ENCODE measurements around the gene NETO1.

DNA sequence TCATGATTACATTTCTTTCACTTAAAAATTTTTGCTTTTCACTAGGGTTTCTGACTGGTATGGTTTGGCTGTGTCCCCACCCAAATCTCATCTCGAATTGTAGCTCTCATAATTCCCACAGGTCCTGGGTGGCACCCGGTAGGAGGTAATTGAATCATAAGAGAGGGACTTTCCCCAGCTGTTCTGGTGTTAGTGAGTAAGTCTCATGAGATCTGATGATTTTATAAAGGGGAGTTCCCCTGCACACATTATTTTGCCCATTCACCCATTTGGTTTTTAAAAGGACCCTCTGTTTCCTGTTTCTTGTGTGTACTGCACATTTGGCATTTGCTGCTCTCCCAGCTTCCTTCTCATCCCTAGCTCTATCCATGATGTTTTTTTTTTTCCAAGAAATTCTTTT lies 27.8 kb upstream of the NETO1 start:
- TF ChIP-seq, protein P1, sequence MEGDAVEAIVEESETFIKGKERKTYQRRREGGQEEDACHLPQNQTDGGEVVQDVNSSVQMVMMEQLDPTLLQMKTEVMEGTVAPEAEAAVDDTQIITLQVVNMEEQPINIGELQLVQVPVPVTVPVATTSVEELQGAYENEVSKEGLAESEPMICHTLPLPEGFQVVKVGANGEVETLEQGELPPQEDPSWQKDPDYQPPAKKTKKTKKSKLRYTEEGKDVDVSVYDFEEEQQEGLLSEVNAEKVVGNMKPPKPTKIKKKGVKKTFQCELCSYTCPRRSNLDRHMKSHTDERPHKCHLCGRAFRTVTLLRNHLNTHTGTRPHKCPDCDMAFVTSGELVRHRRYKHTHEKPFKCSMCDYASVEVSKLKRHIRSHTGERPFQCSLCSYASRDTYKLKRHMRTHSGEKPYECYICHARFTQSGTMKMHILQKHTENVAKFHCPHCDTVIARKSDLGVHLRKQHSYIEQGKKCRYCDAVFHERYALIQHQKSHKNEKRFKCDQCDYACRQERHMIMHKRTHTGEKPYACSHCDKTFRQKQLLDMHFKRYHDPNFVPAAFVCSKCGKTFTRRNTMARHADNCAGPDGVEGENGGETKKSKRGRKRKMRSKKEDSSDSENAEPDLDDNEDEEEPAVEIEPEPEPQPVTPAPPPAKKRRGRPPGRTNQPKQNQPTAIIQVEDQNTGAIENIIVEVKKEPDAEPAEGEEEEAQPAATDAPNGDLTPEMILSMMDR (optimal IDR thresholded peaks at IDR 0.05 in 1 of 3, IDR thresholded peaks at IDR 0.05 in 1 of 3, conservative IDR thresholded peaks at IDR 0.05 in 1 of 3; ENCODE audit: extremely low read depth in 1 of 3, insufficient read depth in 2 of 3, low read length in 3 of 3), result no peak
- no peak for TF ChIP-seq EZH2 (IDR thresholded peaks at IDR 0.05; ENCODE audit: low read length)
